Stimulated activated CD8-positive, alpha-beta memory T cell treated with anti-CD3 and anti-CD28 coated beads, Interleukin-12 subunit alpha, Interleukin-12 subunit beta, amount 100 ng/mL, for 24 hours (primary cell): ENCODE results near the gene PROSER1.
"Not testable (repeated sequence)": the region's sequence is repeated elsewhere in the genome, so short reads cannot be mapped to it uniquely, and the experiment has no call there.

ENCODE experiments used
- DNase-seq: peaks from one replicate; pipeline ENCODE4 v3.0.0-alpha.2; 2020; ENCODE audit errors: extremely low read depth

The PROSER1 gene

GRCh38 chr13:39025433-39025839 is 12.5 kb downstream of the PROSER1 start:
- no peak for DNase-seq

DNA sequence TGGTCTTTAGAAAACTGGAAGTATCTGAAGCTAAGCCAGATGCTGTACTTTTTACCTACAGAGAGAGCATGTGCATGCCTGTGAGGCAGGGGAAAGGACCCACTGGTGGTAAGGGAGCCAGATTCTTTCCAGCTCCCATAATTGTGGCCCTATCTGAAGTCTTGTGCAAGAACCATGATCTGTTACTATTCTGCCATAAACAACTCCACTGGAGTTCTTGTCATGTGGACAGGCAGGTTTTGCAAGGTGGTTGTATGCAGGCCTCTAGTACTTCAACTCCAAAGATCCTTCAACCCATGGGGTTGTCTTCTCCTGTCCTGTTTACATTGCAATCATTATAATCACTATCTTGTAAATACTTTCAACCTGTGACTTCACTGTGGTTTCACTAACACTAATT is 14.1 kb downstream of the PROSER1 start:
- no peak for DNase-seq

GRCh38 chr13:39023316-39023715 is 14.6 kb downstream of the PROSER1 start:
- DNase-seq: no peak

DNA sequence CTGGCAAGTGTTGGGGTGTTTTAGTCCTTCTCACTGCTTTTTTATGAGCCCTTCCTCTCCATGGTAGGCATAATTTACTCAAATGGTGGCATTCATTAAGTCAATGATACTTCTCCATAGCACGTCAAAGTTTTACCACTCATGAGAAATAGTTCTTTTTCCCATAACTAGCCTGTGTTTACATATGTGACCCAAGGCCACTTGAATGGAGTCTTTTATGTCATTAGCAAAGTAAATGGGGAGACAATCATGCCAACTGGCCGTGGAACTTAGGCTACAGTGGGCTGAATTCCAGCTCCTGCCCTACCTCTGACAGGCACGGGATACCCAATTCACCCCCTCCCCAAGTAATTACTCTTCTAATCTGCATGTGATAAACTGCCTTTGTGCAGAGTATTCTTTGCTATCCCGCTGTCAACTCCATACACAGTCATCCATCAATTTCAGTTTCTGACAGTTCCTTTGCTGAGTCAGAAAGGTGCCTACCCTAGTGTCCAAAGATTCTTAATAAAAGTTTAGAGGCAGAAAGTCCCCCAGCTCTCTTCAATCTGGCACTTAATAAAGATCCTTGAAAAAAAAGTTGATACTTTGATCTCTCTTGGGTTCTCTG is 16.9 kb downstream of the PROSER1 start:
- DNase-seq: no peak

- no peak for DNase-seq
These were observed 21.1 kb downstream of the PROSER1 start for GRCh38 chr13:39016787-39017186.

- DNase-seq: no peak
These were observed 21.8 kb downstream of the PROSER1 start for GRCh38 chr13:39016087-39016486.

DNA sequence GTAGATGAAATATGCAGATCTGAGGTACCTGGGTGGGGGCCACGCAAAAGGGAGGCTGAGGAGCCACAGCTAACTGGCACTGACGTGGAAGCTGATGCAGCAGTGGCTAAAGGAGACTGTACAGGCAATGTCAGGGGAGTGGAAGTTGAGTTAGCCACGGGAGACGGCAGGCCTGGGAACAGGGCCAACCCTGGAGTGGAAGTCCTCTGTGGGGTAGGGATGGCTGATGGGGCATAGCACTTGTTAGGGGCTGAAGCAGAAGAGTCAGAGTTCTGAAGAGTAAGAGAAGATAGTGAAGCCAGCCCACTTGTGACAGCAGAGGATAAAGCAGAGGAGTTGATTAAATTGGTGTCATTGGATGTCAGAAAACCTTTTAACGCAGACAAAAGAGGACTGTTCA is 24.4 kb downstream of the PROSER1 start:
- no peak for DNase-seq

GRCh38 chr13:39012608-39013007 is 25.3 kb downstream of the PROSER1 start:
- no peak for DNase-seq

GRCh38 chr13:39006371-39007111 is 31.3 kb downstream of the PROSER1 start:
- not testable (repeated sequence) for DNase-seq

GRCh38 chr13:38998739-38999138 is 39.1 kb downstream of the PROSER1 start:
- DNase-seq: no peak

DNA sequence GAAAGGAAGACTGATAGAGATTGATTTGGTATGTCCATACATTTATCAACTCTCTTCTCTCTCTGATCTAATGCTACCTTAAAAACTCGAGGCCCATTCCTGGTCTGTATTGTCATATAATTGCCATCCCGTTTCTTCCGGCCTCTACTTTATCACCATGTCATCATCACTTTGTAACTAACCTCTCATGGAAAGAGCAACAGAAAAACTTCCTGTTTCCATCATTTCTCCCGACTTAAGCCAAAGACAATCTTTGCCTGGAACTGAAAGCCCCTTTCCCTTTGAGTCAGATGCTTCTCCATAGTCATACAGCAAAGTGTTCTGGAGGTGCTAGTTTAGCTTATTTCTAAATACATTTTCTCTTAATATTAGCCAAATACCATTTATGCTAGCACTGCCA is 44.5 kb downstream of the PROSER1 start:
- no peak for DNase-seq

DNA sequence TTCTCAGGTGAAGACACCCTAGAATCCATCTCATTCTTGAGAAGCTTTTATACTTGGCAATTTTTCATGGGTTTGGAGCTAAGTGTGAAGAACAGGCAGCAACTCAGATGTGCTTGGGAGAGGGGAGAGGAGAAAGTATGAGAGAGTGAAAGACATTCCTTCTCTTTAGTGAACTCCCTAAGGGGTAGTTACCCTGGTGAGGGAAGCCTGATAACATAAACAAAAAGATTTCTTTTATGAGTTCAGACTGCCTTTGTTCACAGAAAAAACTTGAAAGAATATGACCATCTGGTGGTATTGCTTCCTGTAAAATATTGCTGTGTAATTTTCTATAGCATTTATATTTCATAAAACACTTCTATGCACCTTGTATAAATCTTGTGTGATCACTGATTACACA is 47.2 kb downstream of the PROSER1 start, which contains the start of gene STOML3:
Gene STOML3 (minus strand): TSS at position 139 of the 400 bp plus-strand sequence. CDS start 110 bp downstream, at position 29.
- DNase-seq: no peak

DNA sequence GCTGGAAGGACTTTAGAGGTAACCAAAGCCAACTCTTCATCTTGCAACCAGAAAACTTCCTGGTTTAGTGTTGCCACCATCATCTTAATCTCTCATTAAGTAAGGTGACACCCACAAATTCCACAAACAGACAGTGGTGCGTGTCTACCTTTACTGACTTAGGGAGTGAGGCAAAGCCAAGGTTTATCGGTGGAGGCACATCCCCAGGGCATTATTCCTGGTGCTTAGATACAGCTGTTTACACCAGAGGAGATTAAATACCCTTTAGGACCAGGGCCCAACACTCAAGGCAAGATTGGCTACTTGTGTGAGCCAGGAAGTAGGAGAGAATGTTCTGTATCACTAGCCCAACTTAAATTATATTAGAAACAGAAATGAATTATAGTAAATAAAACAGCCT is 56.8 kb downstream of the PROSER1 start:
- no peak for DNase-seq

DNA sequence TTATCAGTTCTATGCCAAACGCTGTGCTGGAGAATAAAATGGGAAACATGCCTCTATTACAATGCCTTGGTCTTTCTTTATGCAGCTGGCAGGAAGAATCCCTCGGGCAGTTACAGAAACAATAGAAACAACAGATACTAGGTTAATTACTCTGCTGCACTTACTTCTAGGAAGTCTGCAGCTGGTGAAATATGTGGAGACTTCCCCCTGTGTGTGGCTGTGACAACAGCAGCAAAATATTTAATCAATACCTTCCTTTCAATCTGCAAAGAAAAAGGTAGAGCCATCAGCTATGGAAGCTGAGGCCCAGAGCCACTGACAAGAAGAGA is 57.2 kb downstream of the PROSER1 start:
- DNase-seq: no peak

DNA sequence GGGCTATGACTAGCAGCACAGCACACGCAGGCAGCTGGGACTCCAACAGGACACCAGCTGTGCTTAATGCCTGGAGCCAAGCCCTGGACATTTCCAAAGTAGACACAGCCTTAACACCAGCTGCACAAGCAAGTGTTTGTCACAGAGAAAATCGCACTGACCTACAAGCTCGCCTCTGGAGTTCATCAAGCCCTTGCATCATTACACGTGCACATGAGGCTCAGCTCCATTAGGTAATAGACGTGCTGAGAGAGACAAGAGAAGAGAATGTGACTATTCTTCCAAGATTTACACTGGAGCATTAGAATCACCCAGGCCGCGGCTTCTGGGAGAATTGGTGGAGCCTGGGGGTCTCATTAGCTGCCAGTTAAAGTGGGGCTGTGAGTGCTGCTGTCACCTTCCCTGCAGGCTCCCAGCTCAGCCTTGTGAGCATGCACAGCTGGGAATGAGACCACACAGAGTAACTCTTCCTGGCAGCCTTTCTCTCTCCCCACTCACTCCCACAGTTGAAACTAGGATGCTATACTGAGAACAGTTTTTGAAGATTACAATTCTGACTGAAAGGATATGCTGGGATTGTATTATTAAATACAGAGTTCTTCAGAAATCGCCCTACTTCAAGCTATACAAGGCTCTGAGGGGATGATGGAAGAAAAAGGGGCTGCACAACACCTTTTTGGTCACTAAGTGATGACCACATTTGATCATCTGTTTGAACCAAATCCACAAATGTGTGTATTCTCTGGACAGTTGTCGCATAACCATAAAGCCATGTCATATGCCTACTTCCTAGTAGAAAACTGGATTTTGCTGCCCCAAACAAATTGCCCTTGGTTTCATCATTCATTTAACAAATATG is 57.8 kb downstream of the PROSER1 start:
- no peak for DNase-seq

GRCh38 chr13:38970380-38971051 is 67.4 kb downstream of the PROSER1 start:
- no peak for DNase-seq

- DNase-seq: no peak
These were observed 68.7 kb downstream of the PROSER1 start for GRCh38 chr13:38969187-38969586.

GRCh38 chr13:38967446-38967845 is 70.4 kb downstream of the PROSER1 start:
- no peak for DNase-seq

GRCh38 chr13:38965281-38965680 is 72.6 kb downstream of the PROSER1 start:
- no peak for DNase-seq

GRCh38 chr13:38960175-38960574 is 77.7 kb downstream of the PROSER1 start:
- no peak for DNase-seq
